RWPE1 (cell line): ENCODE results near the gene TSC22D3.

Source experiments
- CTCF ChIA-PET: fragments of 350-600 bp; sonication (Branson Sonifier 250); formaldehyde crosslinking; extraction: SDS; loops from one replicate; lab custom pipeline; 2021; lab: Yijun Ruan, JAX
- POLR2A ChIA-PET: fragments of 400-600 bp; formaldehyde crosslinking; extraction: SDS; loops from one replicate; lab custom pipeline; 2020; ENCODE audit warnings: antibody characterized with exemption; ENCODE audit not compliant: low non-redundant PET; lab: Yijun Ruan, JAX
- DNase-seq: peaks from one replicate; pipeline ENCODE4 v3.0.0; 2012; ENCODE audit warnings: low spot score
- H3K27ac ChIP-seq: fragments of 450-650 bp; 2 replicates; pipeline ENCODE4 v1.5.1; 2017
- CTCF ChIP-seq: fragments of 450-650 bp; conservative IDR thresholded peaks from 2 replicates; pipeline ENCODE4 v1.5.1; 2017; ENCODE audit warnings: low read depth, mild to moderate bottlenecking

Gene TSC22D3

GRCh38 chrX:107764845-107765608 is 10.6 kb downstream of the TSC22D3 start:
- no peak for TF ChIP-seq CTCF
- POLR2A ChIA-PET = no interaction called here
- H3K27ac ChIP-seq = no peak overlapping the region
- CTCF ChIA-PET = interaction anchor here (2.1 kb wide), 1 partner anchor 11 kb away, joined by 9 read pairs; the partner anchor contains the start of gene TSC22D3
- DNase-seq = no peak

GRCh38 chrX:107763647-107764046 is 11.9 kb downstream of the TSC22D3 start:
- ChIA-PET CTCF (interaction anchor here (0.9 kb wide), 1 partner anchor 13 kb away, joined by 3 read pairs; no protein-coding TSS in a partner anchor), POLR2A (no interaction called here)

GRCh38 chrX:107760304-107761077 is 15.1 kb downstream of the TSC22D3 start:
- no peak for TF ChIP-seq CTCF
- DNase-seq = no peak
- CTCF ChIA-PET = interaction anchor here (0.6 kb wide), 1 partner anchor 22 kb away, joined by 3 read pairs; no protein-coding TSS in a partner anchor
- H3K27ac ChIP-seq = no peak overlapping the region; the same call in 1 of the 2 replicates
- POLR2A ChIA-PET = no interaction called here

More at GRCh38 chrX:107763647-107764046, 11.9 kb downstream of the TSC22D3 start:
- no peak for DNase-seq
- no peak for TF ChIP-seq CTCF
- H3K27ac ChIP-seq = no peak overlapping the region

- H3K27ac ChIP-seq = no peak overlapping the region
- ChIA-PET POLR2A (no interaction called here), CTCF (no interaction called here)
- no peak for DNase-seq
- no peak for TF ChIP-seq CTCF
These were observed 17.3 kb downstream of the TSC22D3 start for GRCh38 chrX:107758231-107758766.

GRCh38 chrX:107755721-107756120 is 19.9 kb downstream of the TSC22D3 start:
- POLR2A ChIA-PET = no interaction called here
- CTCF ChIA-PET = no interaction called here
- no peak for DNase-seq
- no peak for TF ChIP-seq CTCF
- H3K27ac ChIP-seq = no peak overlapping the region

GRCh38 chrX:107753187-107753586 is 22.4 kb downstream of the TSC22D3 start:
- CTCF ChIA-PET = interaction anchor here (0.6 kb wide), 1 partner anchor 98 kb away, joined by 5 read pairs; no protein-coding TSS in a partner anchor
- TF ChIP-seq CTCF = no peak
- no peak for DNase-seq
- POLR2A ChIA-PET = no interaction called here
- peak overlapping the region; percentile 66 for H3K27ac ChIP-seq
